ENCODE results near the gene USP49. TPM values are rescaled to one million over a fixed set of nuclear protein-coding genes. Genes with fewer than 3 reads are reported as not detected.

USP49 gene
- total and polyA plus RNA-seq, 4 donors = 1.8 to 8.6 (median 3.6) TPM

DNA sequence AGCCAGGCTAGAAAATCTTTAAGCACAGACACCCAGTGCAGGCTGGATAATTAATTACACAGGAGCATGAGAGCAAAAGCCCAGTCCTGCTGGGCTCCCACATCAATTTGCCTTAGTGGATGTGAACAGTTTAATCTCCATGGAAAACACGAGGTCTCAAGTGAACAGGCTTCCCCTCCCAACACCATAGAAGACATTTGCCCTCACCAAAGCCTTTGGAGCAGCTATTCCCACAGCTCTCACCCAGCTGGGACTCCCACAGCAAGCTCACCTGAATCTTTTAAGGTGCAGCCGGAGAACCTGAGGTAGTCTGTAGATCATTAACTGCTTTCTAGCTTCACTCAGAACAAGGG, 95.6 kb downstream of the USP49 start:
- DNase-seq = no peak
- Histone ChIP-seq H3K4me1 (ENCODE audit: control insufficient read depth in 5 of 5, insufficient read depth in 5 of 5, low read length in 5 of 5) (no peaks in the 10 kb centered on the region), H3K27me3 (ENCODE audit: control insufficient read depth in 3 of 3, insufficient read depth in 3 of 3, low read length in 2 of 3) (no peaks in the 10 kb centered on the region), H3K4me3 (no peak overlapping the region), H3K9me3 (ENCODE audit: control insufficient read depth in 4 of 4, insufficient read depth in 3 of 4, low read length in 3 of 4) (no peaks in the 10 kb centered on the region), H3K36me3 (ENCODE audit: control insufficient read depth in 4 of 4, insufficient read depth in 4 of 4, low read length in 4 of 4) (peaks cover 5 to 13% (median 7%) of the 10 kb centered on the region in 4 donors), H3K27ac (ENCODE audit: low read depth in 1 of 2, low read length in 1 of 2) (no peak overlapping the region), H3K9ac (ENCODE audit: insufficient read depth in 1 of 2, low read length in 2 of 2) (no peak overlapping the region)
- WGBS, 2 donors = 80 to 91% methylated on average over 2 of the region's 2 CpGs
- TF ChIP-seq, protein P1, sequence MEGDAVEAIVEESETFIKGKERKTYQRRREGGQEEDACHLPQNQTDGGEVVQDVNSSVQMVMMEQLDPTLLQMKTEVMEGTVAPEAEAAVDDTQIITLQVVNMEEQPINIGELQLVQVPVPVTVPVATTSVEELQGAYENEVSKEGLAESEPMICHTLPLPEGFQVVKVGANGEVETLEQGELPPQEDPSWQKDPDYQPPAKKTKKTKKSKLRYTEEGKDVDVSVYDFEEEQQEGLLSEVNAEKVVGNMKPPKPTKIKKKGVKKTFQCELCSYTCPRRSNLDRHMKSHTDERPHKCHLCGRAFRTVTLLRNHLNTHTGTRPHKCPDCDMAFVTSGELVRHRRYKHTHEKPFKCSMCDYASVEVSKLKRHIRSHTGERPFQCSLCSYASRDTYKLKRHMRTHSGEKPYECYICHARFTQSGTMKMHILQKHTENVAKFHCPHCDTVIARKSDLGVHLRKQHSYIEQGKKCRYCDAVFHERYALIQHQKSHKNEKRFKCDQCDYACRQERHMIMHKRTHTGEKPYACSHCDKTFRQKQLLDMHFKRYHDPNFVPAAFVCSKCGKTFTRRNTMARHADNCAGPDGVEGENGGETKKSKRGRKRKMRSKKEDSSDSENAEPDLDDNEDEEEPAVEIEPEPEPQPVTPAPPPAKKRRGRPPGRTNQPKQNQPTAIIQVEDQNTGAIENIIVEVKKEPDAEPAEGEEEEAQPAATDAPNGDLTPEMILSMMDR (IDR thresholded peaks at IDR 0.05; ENCODE audit: control extremely low read depth, extremely low read depth) = no peak
- ATAC-seq (ENCODE audit: insufficient read depth, low FRiP score) = no peak

DNA sequence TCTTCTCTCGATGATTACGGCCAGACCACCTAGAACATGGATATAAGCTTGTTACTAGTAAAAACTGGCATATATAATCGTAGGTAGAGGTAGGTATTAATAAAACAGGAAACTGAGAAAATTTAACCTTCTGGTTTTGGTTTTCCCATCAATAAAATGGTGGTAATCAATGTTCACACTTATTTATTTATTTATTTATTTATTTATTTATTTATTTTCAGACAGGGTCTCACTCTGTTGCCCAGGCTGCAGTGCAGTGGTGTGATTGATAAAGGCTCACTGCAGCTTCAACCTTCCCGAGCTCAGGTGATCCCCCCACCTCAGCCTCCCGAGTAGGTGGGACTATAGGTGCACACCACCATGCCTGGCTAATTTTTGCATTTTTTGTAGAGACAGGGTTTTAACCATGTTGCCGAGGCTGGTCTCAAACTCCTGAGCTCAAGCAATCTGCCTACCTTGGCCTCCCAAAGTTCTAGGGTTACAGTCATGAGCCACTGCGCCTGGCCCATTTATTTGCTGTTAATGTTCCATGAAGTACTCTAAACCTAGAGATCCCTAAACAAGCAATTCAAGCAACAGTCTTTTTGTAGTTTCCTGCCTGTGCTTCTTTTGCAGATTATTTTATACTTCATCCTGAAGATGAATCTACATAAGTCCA, 96.1 kb downstream of the USP49 start:
- peaks cover 5 to 13% (median 7%) of the 10 kb centered on the region in 4 donors for H3K36me3 ChIP-seq (ENCODE audit: control insufficient read depth in 4 of 4, insufficient read depth in 4 of 4, low read length in 4 of 4)
- 96 to 97% methylated on average over 7 of the region's 7 CpGs for WGBS, 2 donors
- DNase-seq = no peak
- H3K27me3 ChIP-seq (ENCODE audit: control insufficient read depth in 3 of 3, insufficient read depth in 3 of 3, low read length in 2 of 3) = no peaks in the 10 kb centered on the region
- H3K27ac ChIP-seq (ENCODE audit: low read depth in 1 of 2, low read length in 1 of 2) = no peak overlapping the region
- no peaks in the 10 kb centered on the region for H3K9me3 ChIP-seq (ENCODE audit: control insufficient read depth in 4 of 4, insufficient read depth in 3 of 4, low read length in 3 of 4)
- ATAC-seq (ENCODE audit: insufficient read depth, low FRiP score) = no peak
- H3K4me1 ChIP-seq (ENCODE audit: control insufficient read depth in 5 of 5, insufficient read depth in 5 of 5, low read length in 5 of 5) = no peaks in the 10 kb centered on the region
- TF ChIP-seq, protein P1 (IDR thresholded peaks at IDR 0.05; ENCODE audit: control extremely low read depth, extremely low read depth) = no peak
- H3K9ac ChIP-seq (ENCODE audit: insufficient read depth in 1 of 2, low read length in 2 of 2) = no peak overlapping the region
- H3K4me3 ChIP-seq = no peak overlapping the region

DNA sequence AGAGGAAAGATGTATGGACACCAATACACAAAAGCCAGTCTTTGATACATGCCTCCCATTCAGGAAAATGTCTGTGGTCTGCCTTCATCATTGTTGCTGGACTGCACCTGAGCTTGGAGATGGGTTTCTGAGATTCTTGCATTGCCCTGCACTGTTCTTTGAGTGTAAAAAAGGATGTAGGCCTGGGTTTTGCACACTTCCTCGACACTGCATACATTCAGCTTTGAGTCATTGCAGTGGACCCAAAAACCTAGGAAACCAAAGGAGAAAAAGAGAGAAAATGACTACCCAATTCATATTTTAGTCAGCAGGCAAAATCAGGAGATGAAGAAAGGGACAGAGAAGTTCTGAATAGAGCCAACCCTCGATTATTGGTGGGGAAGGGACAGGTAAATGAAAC, 98.7 kb downstream of the USP49 start:
- ATAC-seq (ENCODE audit: insufficient read depth, low FRiP score) = no peak
- H3K36me3 ChIP-seq (ENCODE audit: control insufficient read depth in 4 of 4, insufficient read depth in 4 of 4, low read length in 4 of 4) = peaks cover 7 to 21% (median 12%) of the 10 kb centered on the region in 4 donors

More for the DNA sequence above, 98.7 kb downstream of the USP49 start:
- H3K27ac ChIP-seq (ENCODE audit: low read depth in 1 of 2, low read length in 1 of 2) = no peak overlapping the region
- peaks cover 0 to 3% (median 0%) of the 10 kb centered on the region in 5 donors for H3K4me1 ChIP-seq (ENCODE audit: control insufficient read depth in 5 of 5, insufficient read depth in 5 of 5, low read length in 5 of 5)
- DNase-seq = no peak
- TF ChIP-seq, protein P1 (IDR thresholded peaks at IDR 0.05; ENCODE audit: control extremely low read depth, extremely low read depth) = no peak
- H3K9ac ChIP-seq (ENCODE audit: insufficient read depth in 1 of 2, low read length in 2 of 2) = no peak overlapping the region
- no peaks in the 10 kb centered on the region for H3K9me3 ChIP-seq (ENCODE audit: control insufficient read depth in 4 of 4, insufficient read depth in 3 of 4, low read length in 3 of 4)
- WGBS, 2 donors = 86 to 95% methylated on average over 2 of the region's 2 CpGs
- H3K27me3 ChIP-seq (ENCODE audit: control insufficient read depth in 3 of 3, insufficient read depth in 3 of 3, low read length in 2 of 3) = no peaks in the 10 kb centered on the region
- no peak overlapping the region for H3K4me3 ChIP-seq
